Testis (tissue), 2 donors: ENCODE measurements around the gene CDK4.

Source experiments
- CTCF ChIP-seq, 3 experiments: fragments of 450-650 bp in 2 of 3; fragments of 200-600 bp in 1 of 3; sonication (generic) in 1 of 3; IDR thresholded peaks; one replicate each; pipeline ENCODE4 v1.5.1; 2016 to 2019; ENCODE audit warnings: antibody characterized with exemption in 3 of 3, mild to moderate bottlenecking in 2 of 3, moderate library complexity in 1 of 3
- POLR2A ChIP-seq: fragments of 450-650 bp; IDR thresholded peaks from one replicate; pipeline ENCODE4 v1.6.1; 2017; ENCODE audit warnings: antibody characterized with exemption, mild to moderate bottlenecking, moderate library complexity

- TF ChIP-seq CTCF (IDR thresholded peaks at IDR 0.05) (no peak), POLR2A (no peak)
Measured at GRCh38 chr12:57762463-57762862, 10.4 kb upstream of the CDK4 start.
